GM18867 (cell line): Measurements from ENCODE around the gene FAM222B.
"Not testable (repeated sequence)": the region's sequence is repeated elsewhere in the genome, so short reads cannot be mapped to it uniquely, and the experiment has no call there.

Experiments
- ATAC-seq: cut with Tn5 transposase; IDR thresholded peaks from one replicate; pipeline ENCODE4 v1.9.1; 2021; ENCODE audit warnings: mild to moderate bottlenecking, moderate library complexity; ENCODE audit not compliant: unreplicated experiment

Gene FAM222B, protein sequence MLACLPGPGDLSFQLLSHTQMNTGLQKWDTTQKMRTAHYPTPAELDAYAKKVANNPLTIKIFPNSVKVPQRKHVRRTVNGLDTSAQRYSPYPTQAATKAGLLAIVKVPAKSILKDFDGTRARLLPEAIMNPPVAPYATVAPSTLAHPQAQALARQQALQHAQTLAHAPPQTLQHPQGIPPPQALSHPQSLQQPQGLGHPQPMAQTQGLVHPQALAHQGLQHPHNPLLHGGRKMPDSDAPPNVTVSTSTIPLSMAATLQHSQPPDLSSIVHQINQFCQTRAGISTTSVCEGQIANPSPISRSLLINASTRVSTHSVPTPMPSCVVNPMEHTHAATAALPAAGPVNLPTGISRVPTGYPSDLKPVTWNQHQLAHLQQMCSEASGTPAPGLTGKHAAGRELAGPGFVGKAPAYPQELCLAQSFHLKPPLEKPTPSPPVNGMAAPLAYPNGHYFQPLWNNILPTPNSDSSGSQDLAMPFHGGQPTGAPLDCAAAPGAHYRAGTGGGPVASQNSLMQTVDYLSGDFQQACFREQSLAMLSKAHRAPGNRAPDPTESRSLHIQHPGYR

DNA sequence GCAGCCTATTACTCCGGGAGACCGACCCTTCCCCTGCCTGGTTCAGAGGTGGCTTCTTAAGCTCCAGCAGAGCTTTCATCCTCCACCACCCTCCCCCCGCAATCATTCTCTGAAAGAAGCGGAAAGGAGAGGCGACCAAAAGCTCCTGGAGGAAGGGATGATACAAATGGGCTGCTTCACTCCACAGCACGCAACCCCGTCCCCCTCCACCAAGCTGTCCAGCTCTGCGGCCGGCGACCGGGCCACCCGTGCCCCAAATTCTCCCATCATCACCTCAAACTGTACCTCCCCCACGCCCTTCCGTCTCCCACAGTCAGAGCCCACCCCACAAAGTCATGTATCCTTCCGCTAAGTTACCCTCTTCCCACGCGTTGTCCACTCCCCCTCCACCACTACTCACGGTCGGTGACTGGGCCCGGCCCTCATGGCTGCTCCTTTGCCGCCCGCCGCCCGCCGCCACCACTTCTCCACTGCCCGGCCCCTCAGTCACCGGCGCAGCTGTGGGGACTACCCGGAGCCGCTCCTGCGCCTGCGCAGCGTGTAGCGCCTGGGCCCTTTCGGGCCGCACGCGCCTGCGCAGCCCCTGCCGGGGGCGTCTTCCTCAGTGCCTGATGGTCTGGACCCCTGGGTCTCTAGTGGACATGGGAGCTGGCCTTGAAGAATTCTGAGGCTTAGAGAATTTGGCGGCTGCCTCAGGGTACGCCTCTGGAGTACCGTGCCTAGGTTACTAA, at the start of gene FAM222B:
Gene FAM222B (minus strand): TSS at position 509 of the 731 bp plus-strand sequence. CDS start 76,123 bp downstream, outside the sequence.
- ATAC-seq = peak; percentile 85

DNA sequence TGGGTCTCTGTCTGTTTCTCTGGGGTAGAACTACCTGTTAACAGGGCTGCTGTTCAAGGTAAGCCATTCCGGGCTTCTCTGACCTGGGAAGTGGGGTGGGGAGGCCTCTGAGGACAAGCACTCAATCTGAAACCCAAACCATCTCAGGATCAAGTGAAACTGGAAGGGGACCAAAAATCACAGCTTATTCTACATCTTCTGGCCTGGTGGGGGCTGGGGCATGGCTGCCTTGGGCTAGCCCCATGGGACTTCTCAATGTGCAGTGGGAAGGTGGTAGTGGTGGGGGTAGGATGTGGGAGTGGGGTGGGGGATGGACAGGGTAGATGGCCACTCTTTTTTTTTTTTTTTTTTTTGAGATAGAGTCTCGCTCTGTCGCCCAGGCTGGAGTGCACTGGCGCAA, 49.4 kb upstream of the FAM222B start:
- no peak for ATAC-seq

DNA sequence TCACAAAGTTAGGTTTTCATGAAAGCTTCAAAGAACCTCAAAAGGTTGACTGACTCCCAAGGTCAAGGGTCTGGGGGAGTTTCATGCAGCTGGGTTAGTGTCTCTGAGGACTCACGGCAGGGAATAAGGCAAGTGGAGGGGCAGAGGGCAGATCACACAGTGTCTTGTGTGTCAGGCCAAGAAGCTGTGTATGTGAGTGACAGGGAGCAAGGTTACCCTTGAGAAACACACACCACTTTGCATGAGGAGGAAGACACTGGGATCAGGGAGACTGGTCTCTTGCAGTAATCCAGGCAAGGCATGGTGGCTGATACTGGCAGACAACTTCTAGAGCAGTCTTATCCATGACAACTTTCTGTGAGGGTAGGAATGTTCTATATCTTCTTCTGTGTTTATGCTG, 48.6 kb upstream of the FAM222B start:
- ATAC-seq = no peak

DNA sequence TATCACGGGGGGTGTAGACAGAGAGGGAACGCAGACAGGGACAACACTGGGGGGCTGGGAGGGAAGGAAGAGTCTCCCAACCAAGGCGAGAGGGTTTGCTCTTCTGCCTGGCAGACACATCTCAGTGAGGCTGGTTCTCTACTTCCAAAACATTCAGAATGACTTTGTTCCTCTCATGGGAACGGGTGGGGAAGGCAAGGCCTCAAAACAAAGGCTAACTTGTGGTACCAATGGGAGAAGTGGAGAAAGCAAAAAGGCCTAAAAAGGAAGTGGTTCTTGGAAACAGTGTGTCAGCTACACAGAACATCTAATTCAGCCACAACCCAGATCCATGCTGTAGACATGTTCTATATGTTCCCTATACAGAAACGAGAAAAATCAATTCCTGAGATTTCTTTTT, 47.4 kb upstream of the FAM222B start:
- ATAC-seq = no peak

DNA sequence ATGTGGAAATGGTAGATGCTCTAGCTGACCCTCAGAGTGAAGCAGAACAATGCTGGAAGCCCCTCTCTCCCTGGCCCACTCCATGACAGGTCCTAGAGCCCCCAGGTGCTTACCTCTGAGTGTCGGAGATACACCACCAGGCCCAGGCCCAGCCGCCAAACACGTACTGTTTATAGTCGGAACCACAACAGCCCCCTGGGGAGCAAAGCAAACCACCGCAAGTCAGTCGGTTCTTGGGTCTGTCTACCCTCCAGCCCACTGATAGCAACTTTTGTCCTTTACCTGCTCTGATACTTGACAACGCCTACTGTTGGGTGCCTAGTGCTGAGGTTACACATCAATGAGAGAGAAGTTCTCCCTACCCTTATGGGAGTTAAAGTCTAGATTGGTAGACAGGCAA, 46.2 kb upstream of the FAM222B start:
- ATAC-seq = no peak

DNA sequence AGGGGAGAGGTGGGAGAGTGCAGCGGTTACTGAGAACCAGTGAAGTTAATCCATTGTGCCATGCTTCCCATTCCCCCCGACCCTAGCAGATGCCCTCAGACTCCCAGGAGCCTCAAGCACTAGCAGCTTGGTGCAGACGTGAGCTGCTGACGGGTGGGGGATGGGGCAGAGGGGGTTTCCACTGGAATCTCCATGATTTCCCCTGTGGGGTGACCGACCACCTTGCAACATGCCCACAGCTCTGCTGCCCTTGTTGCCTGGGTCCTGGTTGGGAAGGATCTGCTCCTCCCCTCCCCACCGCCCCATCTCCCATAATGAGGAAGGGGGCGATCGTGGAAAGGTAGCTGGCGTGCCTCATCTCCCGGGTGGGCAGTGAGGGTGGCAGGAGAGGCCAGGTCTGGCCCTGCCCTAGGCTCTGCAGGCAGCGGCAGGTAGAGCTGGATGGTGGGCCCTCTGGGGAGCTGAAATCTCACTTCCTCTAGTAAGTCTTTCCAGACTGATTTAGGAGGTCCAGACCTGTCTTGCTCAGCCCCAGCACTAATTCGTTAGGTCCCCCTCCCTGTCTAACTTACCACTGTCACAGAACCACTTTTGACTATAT, 45.4 kb upstream of the FAM222B start:
- no peak for ATAC-seq

DNA sequence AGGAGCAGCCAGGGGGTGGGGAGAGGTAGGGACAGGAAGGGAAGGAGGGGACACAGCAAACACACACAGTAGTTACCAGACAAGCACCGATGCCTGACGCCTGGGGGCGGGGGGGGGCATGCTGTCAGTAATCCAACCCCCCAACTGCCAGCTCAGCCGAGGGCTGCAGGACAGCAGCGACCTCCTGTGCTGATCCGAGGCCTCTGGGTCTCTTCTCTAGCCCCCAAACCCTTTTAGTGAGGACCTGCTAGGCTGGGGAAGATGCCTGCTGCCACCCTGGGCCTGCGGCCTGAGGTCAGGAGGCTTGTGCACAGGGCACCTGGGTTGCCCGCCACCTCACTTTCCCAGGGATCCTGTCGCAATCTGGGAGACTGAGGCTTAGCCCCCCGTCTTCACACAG, 43.4 kb upstream of the FAM222B start:
- no peak for ATAC-seq

DNA sequence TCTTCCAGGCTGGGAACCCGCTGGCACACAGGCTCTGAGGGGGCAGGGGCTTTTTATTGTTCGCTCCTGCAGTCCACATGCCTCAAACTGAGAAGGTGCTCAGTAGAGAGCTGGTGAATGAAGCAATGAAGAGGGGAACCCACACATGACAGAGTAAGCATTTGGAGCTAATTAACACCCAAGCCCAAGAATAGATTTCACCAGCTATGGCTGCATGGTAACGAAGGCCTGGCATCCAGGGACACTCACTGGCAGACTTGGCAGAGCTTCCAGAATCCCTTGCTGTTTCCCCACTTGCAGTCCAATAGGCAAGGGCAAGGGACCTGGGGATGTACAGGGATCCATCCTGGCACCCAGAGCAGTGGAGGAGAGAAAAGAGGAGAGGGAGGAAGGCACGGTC, 42.8 kb upstream of the FAM222B start:
- no peak for ATAC-seq

DNA sequence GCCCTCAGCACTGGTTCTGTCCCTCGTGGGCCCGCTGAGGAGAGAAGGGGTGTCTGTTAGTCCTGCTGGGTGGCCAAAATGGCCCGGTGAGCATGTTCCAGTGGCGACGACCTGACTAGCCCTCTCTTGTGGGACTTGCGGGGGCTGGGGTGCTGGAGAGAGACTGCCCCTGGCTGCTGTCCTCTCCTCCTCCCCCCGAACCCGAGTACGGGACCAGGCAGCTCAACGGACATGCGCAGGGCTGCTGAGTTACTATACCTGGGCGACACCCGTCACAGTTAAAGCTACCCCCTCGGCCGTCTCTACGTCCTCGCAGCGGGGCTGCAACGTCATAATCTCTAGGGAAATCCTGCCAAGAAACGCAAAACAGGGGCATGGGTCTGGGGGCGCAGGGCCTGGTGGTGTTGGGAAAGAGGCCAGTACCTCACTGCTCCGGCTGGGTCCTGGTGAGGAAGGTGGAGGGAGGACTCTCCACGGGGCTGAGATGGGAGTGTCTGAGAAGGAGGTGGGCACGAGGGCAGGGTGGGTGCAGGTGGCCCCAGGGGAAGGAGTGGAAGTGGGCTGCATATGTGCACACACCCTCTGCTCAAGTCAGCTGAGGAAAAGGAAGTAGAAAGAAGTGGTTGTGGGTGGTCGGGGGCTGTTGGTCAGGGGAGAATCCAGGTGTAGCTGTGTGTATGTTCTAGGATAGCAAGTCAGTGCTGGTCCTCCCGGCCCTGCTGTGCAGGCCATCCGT, 41.5 kb upstream of the FAM222B start:
- no peak for ATAC-seq

DNA sequence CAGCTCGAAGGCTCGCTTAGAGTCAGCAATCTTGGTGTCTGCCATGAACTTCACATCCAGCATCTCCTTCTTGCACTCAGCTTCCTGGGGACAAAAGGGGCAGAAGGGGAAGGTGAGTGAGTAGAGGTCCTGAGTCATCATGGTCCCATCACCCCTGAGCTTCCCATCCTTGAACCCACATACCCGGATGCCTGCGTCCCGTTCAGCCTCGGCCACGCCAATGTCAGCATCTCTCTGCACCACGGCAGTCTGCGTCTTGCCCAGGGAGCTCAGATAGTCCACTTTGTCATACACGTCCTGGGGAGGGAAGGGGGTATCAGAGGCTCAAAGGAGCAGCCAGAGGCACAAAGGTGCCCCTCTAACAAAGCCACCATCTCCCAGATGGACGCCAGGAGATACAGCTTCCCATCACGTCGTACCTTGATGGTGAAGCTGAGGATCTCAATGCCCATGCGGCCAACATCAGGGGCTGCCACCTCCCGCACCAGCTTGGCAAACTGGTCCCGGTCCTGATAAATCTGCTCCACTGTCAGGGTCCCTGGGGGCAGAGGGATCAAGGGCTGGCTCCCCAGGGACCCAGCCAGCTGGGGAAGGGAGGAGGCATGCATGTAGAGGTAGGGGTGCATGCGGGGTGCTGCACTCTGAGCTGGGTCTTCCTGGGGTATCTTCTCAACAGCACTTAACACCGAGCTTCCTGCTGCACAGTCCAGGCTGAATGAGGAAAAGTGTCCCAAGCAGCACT, 39.7 kb upstream of the FAM222B start:
- ATAC-seq = no peak

DNA sequence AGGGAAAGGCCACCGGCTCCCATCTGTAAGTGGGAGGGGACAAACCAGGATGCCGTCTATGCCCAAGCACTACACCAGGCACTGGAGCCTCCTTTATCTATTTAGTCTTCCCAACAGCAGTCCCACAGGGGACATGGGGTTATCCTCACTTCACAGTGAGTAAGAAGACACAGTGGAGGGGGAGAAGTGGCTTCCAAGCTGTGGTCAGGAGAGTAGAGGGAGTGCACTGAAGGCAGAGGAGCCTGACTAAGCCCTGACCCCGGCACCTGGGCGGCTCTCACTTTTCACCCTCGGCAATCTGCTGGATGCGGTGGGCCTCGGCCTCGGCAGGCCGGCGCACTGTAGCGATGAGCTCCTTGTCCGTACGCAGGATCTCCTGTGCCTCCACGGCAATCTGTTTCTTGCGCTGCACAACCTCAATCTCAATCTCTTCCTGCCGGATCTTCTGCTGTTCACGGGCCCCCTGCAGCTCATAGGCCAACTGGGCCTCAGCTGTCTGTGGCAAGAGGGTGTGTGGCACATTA, 39.0 kb upstream of the FAM222B start:
- no peak for ATAC-seq

DNA sequence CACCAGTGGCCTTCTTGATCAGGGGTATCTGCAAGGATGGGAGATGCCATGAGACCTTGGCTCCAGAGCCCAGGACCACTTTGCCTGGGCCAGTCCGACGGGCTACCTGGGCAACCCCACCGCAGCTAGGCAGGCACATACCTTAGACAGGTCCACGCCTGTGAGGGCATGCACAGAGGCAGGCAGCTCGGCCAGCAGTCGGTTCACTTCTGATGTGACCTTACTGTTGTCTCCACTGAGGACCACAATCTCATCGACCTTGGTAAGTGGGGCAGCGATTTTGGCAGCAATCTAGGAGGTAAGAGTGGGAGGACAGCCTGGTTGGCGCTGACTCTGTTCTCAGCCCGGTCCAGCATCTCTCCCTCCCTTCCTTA, 38.0 kb upstream of the FAM222B start:
- no peak for ATAC-seq

DNA sequence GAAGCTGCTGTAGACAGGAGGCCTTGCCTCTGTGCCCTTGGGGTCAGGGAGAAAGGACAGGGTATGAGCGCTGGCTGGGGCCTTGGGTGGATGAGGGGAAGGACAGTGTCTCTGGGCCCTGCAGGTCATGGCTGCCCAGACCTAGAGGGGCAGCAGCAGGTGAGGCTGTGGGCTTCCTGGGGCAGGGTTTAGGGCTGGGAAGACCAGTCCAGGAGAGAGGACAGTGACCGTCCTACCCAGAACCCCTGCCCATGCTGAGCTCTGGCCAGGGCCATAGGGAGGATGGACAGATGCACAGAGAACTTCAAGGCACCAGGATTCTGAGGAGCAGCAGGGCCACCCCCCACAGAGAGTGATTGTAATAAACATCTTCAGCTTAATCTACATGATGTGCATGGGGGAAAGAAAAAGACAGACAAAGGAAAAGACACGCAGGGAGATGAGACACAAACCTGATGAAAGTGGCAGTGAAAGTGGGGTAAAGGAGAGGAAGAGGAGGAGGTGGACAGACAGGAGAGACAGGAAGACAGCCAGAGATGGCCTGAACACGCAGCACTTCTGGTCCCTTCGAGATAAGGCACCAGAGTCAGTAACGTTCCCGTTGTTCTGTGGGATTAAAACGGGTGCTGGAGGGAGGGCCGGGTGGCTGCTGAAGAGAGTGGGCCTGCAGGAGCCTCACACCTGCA, 37.4 kb upstream of the FAM222B start:
- ATAC-seq = no peak

DNA sequence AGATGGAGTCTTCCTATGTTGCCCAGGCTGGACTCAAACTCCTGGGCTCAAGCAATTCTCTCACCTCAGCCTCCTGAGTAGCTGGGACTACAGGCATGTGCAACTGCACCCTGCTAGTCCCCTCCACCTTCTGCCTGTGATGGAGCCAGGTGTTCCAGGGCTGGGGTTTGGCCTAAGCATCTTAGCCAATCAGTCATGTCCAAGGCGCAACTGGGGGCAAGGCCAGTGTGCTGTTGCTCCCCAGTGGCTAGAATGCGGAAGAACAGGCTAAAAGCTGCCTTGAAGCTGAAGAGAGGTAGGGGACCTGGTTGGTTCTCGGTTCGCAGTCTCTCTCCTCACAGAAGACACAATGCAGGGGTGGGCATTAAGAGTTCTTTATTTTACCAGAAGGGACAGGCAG, 36.4 kb upstream of the FAM222B start:
- ATAC-seq = no peak

DNA sequence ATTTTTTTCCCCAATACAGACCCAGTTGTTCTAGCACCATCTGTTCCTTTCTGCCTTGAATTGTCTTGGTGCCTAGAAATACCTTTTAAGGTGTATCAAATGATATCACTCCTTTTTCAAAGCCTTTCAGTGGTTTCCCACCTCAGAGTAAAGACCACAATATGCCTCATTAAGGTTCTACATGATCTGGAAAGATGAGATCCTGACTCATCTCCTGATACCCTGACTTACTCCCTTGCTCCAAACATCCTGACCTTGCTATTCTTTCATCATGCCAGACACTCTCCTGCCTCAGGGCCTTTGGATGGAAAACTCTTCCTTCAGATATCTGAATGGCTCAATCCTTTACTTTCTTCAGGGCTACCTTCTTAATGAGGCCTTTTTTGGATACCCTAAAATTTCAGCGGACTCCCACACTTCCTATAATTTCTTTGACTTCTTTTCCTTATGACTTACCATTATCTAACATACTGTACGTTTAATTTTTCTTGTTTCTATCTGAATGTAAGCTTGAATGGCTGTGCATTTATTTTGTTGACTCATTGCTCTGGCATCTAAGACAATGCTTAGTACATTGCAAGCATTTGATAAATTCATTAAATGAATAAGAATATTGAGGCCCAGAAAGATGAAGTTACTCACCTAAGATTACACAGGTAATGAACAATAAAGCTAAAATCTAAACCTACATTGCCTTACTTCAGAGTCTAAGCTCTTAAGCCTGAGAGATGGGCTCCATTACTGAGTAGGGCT, 35.7 kb upstream of the FAM222B start:
- no peak for ATAC-seq

DNA sequence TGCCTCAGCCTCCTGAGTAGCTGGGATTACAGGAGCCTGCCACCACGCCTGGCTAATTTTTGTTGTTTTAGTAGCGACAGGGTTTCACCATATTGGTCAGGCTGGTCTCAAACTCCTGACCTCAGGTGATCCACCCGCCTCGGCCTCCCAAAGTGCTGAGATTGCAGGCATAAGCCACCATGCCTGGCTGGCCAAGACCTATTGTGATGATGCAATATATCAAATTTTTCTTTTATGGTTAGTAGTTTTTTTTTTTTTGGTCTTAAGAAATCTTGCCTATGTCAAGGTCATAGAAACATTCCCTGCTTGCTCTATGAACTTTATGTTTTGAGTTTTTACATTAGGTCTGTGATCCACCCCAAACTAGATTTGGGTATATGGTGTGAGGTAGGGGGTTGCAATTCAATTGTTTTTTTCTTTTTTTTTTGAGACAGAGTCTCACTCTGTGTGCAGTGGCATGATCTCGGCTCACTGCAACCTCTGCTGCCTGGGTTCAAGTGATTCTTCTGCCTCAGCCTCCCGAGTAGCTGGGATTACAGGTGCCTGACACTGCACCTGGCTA, 34.6 kb upstream of the FAM222B start:
- ATAC-seq = not testable (repeated sequence)

DNA sequence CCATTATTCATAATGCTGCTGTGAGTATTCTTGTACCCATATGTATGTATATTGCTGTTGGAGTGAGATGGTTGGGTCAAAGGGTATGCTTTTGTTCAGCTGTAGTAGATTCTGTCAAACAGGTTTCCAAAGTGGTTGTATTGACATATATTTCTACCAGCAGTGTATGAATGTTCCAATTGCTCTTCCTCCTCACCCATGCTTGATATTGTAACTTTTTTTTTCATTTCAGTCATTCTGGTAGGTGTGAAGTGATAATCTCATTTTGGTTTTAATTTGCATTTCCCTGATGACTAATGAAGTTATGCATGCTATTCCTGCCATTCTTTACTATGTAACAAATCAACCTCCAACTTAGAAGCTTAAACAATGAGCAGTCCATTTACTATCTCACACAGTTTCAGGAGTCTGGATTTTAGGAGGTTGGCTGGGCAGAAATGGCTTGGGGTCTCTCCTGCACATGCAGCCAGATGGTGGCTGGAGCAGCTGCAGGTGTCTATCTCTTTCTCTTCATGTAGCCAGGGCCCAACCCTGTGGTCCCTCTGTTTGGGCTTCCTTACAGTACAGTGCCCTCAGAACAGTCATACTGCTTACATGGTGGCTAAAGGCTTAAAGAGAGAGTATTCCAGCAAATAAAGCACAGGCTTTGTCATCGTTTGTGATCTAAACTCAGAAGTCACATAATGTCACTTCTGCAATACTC, 33.4 kb upstream of the FAM222B start:
- no peak for ATAC-seq

DNA sequence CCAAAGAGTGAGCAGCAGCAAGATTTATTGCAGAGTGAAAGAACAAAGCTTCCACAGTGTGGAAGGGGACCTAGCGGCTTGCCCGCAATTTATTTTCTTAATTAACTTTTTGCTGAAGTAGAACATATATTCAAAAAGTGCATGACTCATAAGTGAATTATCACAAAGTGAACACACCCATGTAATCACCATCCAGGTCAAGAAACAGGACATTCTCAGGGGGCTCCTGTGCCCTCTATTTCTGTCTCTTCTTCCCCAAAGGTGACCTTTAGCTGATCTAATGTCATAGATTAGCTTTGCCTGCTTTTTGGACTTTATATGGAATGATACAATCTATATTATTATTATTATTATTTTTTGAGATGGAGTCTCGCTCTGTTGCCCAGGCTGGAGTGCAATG, 32.2 kb upstream of the FAM222B start:
- no peak for ATAC-seq
